ENCODE data around the gene ILKAP.

DNA sequence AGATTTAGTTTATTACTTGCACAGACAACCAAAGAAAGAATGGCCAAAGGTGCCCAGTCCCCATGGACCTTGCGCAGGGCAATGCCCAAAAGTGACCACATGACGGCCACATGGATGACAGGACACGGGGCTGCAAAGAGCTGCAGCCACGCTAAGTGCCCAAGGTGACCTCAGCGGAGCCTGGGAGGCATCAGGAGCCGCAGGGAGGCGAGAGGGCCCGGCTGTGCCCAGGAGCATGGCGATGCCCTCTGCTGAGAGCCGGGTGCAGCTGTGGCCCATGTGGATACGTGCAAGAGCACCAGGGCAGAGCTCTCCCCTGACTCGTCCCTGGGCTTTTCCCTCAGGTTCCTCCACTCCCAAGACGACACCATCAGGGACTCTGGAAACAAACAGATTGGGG is 21.6 kb upstream of the ILKAP start:
- TF ChIP-seq, protein P1, sequence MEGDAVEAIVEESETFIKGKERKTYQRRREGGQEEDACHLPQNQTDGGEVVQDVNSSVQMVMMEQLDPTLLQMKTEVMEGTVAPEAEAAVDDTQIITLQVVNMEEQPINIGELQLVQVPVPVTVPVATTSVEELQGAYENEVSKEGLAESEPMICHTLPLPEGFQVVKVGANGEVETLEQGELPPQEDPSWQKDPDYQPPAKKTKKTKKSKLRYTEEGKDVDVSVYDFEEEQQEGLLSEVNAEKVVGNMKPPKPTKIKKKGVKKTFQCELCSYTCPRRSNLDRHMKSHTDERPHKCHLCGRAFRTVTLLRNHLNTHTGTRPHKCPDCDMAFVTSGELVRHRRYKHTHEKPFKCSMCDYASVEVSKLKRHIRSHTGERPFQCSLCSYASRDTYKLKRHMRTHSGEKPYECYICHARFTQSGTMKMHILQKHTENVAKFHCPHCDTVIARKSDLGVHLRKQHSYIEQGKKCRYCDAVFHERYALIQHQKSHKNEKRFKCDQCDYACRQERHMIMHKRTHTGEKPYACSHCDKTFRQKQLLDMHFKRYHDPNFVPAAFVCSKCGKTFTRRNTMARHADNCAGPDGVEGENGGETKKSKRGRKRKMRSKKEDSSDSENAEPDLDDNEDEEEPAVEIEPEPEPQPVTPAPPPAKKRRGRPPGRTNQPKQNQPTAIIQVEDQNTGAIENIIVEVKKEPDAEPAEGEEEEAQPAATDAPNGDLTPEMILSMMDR (IDR thresholded peaks at IDR 0.05) = no peak
- TF ChIP-seq POLR2AphosphoS5 (IDR thresholded peaks at IDR 0.05) (no peak), POLR2A (IDR thresholded peaks at IDR 0.05) (no peak)
